ENCODE measurements around the gene KIF26A.

Gene KIF26A

GRCh38 chr14:104112609-104113571 is 25.5 kb upstream of the KIF26A start:
- no peak overlapping the region for H3K4me3 ChIP-seq
- in situ Hi-C loops (cut with MboI; ENCODE audit: low sequenced_read_pairs) = no loop called here
- no peaks in the 10 kb centered on the region for H3K4me1 ChIP-seq
- H3K9me3 ChIP-seq = no peaks in the 10 kb centered on the region
- DNase-seq (ENCODE audit: low spot score in 2 of 2) = no peak
- H3K27me3 ChIP-seq (ENCODE audit: low read depth) = peaks cover 39% of the 10 kb centered on the region
- no peaks in the 10 kb centered on the region for H3K36me3 ChIP-seq (replicated peaks)

GRCh38 chr14:104113631-104114420 is 24.6 kb upstream of the KIF26A start:
- Histone ChIP-seq H3K27me3 (ENCODE audit: low read depth) (peaks cover 42% of the 10 kb centered on the region), H3K9me3 (no peaks in the 10 kb centered on the region), H3K4me1 (no peaks in the 10 kb centered on the region), H3K4me3 (no peak overlapping the region), H3K36me3 (replicated peaks) (no peaks in the 10 kb centered on the region)
- no peak for DNase-seq (ENCODE audit: low spot score in 2 of 2)
- in situ Hi-C loops (cut with MboI; ENCODE audit: low sequenced_read_pairs) = no loop called here

- H3K9me3 ChIP-seq = no peaks in the 10 kb centered on the region
- no peaks in the 10 kb centered on the region for H3K4me1 ChIP-seq
- no peak for DNase-seq (ENCODE audit: low spot score in 2 of 2)
- no peak overlapping the region for H3K4me3 ChIP-seq
- in situ Hi-C loops (cut with MboI; ENCODE audit: low sequenced_read_pairs) = no loop called here
- peaks cover 42% of the 10 kb centered on the region for H3K27me3 ChIP-seq (ENCODE audit: low read depth)
- H3K36me3 ChIP-seq (replicated peaks) = no peaks in the 10 kb centered on the region
These were observed 23.8 kb upstream of the KIF26A start for GRCh38 chr14:104114421-104115130.

- no peaks in the 10 kb centered on the region for H3K36me3 ChIP-seq (replicated peaks)
- in situ Hi-C loops (cut with MboI; ENCODE audit: low sequenced_read_pairs) = no loop called here
- H3K4me1 ChIP-seq = no peaks in the 10 kb centered on the region
- no peak overlapping the region for H3K4me3 ChIP-seq
- H3K27me3 ChIP-seq (ENCODE audit: low read depth) = peaks cover 42% of the 10 kb centered on the region
- no peak for DNase-seq (ENCODE audit: low spot score in 2 of 2)
- H3K9me3 ChIP-seq = no peaks in the 10 kb centered on the region
These were observed 23.2 kb upstream of the KIF26A start for GRCh38 chr14:104115131-104115600.

- Histone ChIP-seq H3K36me3 (replicated peaks) (no peaks in the 10 kb centered on the region), H3K4me3 (no peak overlapping the region), H3K9me3 (no peaks in the 10 kb centered on the region), H3K4me1 (no peaks in the 10 kb centered on the region), H3K27me3 (ENCODE audit: low read depth) (peaks cover 44% of the 10 kb centered on the region)
- no peak for DNase-seq (ENCODE audit: low spot score in 2 of 2)
- in situ Hi-C loops (cut with MboI; ENCODE audit: low sequenced_read_pairs) = no loop called here
These were observed 22.6 kb upstream of the KIF26A start for GRCh38 chr14:104115691-104116287.

GRCh38 chr14:104116288-104116755 is 22.1 kb upstream of the KIF26A start:
- no peak for DNase-seq (ENCODE audit: low spot score in 2 of 2)
- Histone ChIP-seq H3K27me3 (ENCODE audit: low read depth) (peaks cover 44% of the 10 kb centered on the region), H3K4me1 (no peaks in the 10 kb centered on the region)

GRCh38 chr14:104116756-104117340 is 21.5 kb upstream of the KIF26A start:
- H3K9me3 ChIP-seq = no peaks in the 10 kb centered on the region
- DNase-seq (ENCODE audit: low spot score in 2 of 2) = no peak
- H3K36me3 ChIP-seq (replicated peaks) = no peaks in the 10 kb centered on the region
- H3K4me3 ChIP-seq = no peak overlapping the region
- H3K27me3 ChIP-seq (ENCODE audit: low read depth) = peaks cover 44% of the 10 kb centered on the region
- H3K4me1 ChIP-seq = no peaks in the 10 kb centered on the region
- in situ Hi-C loops (cut with MboI; ENCODE audit: low sequenced_read_pairs) = no loop called here

More at GRCh38 chr14:104116288-104116755, 22.1 kb upstream of the KIF26A start:
- no peaks in the 10 kb centered on the region for H3K36me3 ChIP-seq (replicated peaks)
- H3K9me3 ChIP-seq = no peaks in the 10 kb centered on the region
- in situ Hi-C loops (cut with MboI; ENCODE audit: low sequenced_read_pairs) = no loop called here
- H3K4me3 ChIP-seq = no peak overlapping the region

- H3K27me3 ChIP-seq (ENCODE audit: low read depth) = peaks cover 44% of the 10 kb centered on the region
- H3K36me3 ChIP-seq (replicated peaks) = no peaks in the 10 kb centered on the region
- in situ Hi-C loops (cut with MboI; ENCODE audit: low sequenced_read_pairs) = no loop called here
- DNase-seq (ENCODE audit: low spot score in 2 of 2) = no peak
- H3K9me3 ChIP-seq = no peaks in the 10 kb centered on the region
- H3K4me3 ChIP-seq = no peak overlapping the region
- no peaks in the 10 kb centered on the region for H3K4me1 ChIP-seq
These were observed 20.9 kb upstream of the KIF26A start for GRCh38 chr14:104117341-104118005.

- H3K4me1 ChIP-seq = no peaks in the 10 kb centered on the region
- H3K36me3 ChIP-seq (replicated peaks) = no peaks in the 10 kb centered on the region
- no peak for DNase-seq (ENCODE audit: low spot score in 2 of 2)
- peaks cover 44% of the 10 kb centered on the region for H3K27me3 ChIP-seq (ENCODE audit: low read depth)
- in situ Hi-C loops (cut with MboI; ENCODE audit: low sequenced_read_pairs) = no loop called here
- no peak overlapping the region for H3K4me3 ChIP-seq
- no peaks in the 10 kb centered on the region for H3K9me3 ChIP-seq
These were observed 20.2 kb upstream of the KIF26A start for GRCh38 chr14:104118006-104118844.

GRCh38 chr14:104119119-104119487 is 19.3 kb upstream of the KIF26A start:
- peaks cover 40% of the 10 kb centered on the region for H3K27me3 ChIP-seq (ENCODE audit: low read depth)

GRCh38 chr14:104119488-104120251 is 18.7 kb upstream of the KIF26A start:
- no peaks in the 10 kb centered on the region for H3K4me1 ChIP-seq
- no peak for DNase-seq (ENCODE audit: low spot score in 2 of 2)
- in situ Hi-C loops (cut with MboI; ENCODE audit: low sequenced_read_pairs) = no loop called here
- H3K36me3 ChIP-seq (replicated peaks) = no peaks in the 10 kb centered on the region
- H3K4me3 ChIP-seq = no peak overlapping the region
- no peaks in the 10 kb centered on the region for H3K9me3 ChIP-seq
- peaks cover 35% of the 10 kb centered on the region for H3K27me3 ChIP-seq (ENCODE audit: low read depth)

More at GRCh38 chr14:104119119-104119487, 19.3 kb upstream of the KIF26A start:
- in situ Hi-C loops (cut with MboI; ENCODE audit: low sequenced_read_pairs) = no loop called here
- Histone ChIP-seq H3K9me3 (no peaks in the 10 kb centered on the region), H3K36me3 (replicated peaks) (no peaks in the 10 kb centered on the region), H3K4me1 (no peaks in the 10 kb centered on the region), H3K4me3 (no peak overlapping the region)
- no peak for DNase-seq (ENCODE audit: low spot score in 2 of 2)
